HG02885 (cell line): ENCODE results near the gene QKI.
"Not testable (repeated sequence)": the region's sequence is repeated elsewhere in the genome, so short reads cannot be mapped to it uniquely, and the experiment has no call there.

Experiments used
- ATAC-seq: cut with Tn5 transposase; IDR thresholded peaks from one replicate; pipeline ENCODE4 v1.9.1; 2021; ENCODE audit warnings: mild to moderate bottlenecking; ENCODE audit not compliant: unreplicated experiment, poor library complexity

QKI gene

DNA sequence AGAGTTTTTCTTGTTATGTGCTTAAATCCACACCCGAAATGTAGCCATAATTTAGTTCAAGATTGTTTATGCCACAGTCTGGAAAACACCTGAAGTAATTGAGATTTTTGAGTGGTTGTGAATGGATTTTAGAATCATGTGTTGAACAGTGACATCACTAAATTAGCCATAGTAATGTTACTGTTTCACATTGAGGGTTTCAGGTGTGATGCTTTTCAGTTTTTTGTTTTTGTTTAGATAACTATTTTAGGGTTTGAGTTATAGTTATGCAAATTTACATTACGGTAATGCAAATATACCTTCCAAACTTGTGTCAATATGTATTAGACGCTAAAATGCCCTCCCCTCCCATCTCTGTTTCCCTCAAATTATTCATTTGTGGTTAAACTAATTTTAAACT, 22.9 kb downstream of the QKI start:
- no peak for ATAC-seq

DNA sequence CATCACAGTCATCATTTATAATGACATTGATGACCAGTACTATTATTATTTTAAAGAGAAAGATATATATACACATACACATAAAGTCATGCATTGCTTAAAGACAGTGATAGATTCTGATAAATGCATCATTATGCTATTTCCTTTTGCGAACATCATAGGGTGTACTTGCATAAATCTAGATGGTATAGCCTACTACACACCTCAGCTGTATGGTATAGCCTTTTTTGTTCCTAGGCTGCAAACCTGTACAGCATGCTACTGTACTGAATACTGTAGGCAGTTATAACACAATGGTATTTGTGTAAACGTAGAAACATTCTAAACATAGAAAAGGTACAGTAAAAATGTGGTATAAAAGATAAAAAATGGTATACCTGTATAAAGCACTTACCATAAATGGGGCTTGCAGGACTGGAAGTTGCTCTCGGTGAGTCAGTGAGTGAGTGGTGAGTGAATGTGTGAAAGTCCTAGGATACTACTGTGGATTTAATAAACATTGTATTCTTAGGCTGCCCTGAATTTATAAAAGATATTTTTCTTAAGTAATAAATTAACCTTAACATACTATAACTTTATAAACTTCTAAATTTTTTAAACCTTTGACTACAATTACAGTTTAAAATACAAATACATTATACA, 23.9 kb downstream of the QKI start:
- ATAC-seq: no peak

DNA sequence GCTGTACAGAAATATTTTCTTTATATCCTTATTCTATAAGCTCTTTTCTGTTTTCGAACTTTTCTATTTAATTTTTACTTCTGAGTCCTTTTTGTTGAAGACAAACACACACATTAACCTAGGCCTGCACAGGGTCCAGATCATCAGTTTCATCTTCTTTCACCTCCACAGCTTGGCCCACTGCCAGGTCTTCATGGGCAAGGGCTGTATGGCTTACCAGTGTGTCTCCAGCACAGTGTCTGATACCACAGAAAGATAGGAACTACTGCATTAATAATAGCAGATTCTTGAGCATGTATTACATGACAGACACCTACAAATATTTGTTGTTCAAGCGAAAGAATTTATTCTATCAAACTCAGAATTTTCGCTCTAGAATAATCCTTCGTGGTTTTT, 24.4 kb downstream of the QKI start:
- no peak for ATAC-seq

DNA sequence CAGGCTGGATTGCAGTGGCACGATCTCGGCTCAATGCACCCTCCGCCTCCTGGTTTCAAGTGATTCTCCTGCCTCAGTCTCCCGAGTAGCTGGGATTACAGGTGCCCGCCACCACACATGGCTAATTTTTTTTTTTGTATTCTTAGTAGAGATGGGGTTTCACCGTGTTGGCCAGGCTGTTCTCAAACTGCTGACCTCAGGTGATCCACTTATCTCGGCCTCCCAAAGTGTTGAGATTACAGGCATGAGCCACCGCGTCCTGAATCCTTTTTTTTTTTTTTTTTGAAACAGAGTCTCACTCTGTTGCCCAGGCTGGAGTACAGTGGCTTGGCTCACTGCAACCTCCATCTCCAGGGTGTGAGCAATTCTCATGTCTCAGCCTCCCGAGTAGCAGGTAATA, 24.9 kb downstream of the QKI start:
- not testable (repeated sequence) for ATAC-seq

DNA sequence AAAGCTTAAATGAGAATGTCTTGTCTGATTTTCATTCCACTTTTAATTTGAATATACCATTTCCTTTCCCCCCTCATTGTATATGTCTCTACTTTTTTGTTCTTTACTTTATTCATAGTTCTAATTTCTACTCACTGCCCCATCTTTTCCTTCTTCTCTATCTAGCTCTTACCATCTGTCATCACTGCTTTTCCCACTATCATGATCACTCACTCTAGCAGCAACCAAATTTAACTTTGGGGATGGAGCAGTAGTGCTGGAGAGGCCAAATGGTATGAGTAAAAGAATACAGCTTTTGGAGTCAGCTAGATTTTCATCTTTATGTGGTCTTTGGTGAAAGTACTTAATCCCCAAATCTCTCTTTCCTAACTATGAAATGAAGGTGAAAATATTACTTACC, 25.5 kb downstream of the QKI start:
- ATAC-seq: no peak

DNA sequence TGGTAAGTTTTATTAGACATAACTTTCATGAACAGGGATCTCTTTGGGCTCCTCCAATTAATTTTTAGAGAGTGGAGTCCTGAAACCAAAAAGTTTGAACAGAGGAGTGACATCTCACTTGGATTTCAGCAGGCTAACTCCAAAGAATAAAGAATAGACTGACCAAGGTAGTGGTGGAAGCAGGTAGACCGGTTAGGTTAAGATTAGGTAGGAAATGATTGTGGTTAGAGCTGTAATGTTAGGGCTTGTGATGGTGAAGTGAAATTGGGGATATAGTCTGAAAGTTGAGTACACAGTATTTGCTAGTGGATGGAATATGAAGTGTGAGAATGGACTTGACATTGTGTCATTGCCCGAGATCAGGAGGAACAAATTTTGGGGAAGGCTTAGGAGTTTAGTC, 27.8 kb downstream of the QKI start:
- no peak for ATAC-seq

DNA sequence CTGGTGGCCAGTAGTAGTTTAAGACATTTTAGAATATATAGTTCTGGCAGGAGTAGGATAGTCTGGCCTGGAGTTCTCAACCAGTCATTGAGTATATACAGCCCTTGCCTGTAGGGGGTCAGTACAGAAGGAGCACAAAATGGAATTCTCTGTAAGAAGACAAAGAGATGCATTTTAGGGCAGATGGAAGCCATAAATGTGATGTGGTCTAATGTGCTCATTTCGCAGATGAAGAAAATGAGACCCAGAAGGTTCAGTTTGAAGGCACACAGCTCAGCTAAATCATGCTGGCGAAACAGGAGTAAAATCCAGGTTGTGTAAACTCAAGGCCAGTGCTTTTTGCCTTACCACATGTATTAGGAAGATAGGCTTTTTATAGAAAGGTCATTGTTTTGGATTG, 29.6 kb downstream of the QKI start:
- no peak for ATAC-seq

DNA sequence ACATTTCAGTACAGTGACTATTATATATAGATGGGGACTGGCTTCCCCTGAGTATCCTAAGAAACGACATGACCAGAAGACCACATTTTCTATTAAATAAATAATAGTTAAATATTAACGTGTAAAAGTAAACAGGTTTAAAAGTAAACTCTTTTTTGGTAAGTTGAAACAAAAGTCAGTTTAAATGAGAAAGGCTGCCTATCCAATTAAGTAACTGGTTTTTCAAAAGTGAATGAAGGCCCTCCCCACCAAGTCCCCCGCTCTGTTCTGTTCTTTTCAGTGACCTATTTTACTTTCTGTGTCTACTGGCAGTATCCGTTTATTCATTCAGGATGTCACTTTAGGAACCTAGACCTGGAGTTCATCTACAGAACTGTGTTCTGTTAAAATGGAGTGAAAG, 32.0 kb downstream of the QKI start:
- ATAC-seq: no peak

DNA sequence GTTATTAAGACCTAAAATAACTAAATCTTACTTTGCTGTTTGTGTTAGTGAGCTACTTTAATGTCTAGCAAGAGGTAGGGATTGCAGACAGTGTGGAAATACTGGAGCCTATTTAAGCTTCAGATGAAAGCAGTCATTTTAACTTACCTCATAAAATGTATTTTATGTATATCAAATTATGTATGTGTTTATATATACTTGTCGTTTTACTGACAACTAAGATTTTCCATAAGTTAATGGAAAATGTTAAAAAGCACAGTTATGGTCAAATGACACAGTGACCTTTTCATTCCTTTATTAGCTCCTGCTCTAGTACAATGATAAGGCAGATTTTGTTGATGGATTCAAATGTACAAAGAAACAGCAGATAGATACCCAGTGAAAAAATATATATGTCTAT, 34.6 kb downstream of the QKI start:
- no peak for ATAC-seq

DNA sequence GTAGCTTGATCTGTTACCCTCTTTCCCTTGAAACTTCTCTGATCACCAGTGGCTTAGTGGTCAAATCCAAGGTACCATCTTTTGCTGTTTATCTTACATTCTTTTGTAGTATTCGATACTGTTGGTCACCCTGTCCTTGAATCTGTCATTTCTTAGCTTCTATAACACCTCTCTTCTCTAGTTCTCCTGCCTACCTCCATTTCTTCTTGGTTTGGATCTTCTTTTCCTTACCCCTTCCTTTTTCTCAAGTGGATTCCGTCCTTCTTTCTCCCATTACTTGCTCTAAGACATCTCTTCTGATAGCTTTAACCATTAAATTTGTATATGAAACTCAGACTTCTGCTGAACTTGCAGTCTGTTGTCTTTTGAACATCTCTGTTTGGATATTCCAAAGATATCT, 39.9 kb downstream of the QKI start:
- ATAC-seq: no peak

DNA sequence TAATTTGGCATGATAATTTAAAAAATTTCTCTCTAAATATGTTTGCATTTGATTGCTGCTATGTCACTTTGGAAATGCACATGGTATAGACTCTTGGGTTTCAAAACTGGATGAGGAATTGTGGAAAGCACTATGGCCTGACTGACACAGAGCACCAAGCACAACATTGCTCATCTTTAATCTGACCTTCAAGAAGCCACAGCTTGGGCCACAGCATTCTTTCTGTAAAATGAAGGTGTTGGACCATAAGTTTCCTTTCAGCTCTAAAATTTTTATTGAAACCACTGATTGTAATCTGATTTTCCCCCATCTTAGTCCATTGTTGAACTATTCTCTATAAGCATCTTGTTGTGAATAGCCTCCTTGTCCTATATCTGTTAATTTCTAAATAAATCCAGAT, 41.0 kb downstream of the QKI start:
- ATAC-seq: no peak

DNA sequence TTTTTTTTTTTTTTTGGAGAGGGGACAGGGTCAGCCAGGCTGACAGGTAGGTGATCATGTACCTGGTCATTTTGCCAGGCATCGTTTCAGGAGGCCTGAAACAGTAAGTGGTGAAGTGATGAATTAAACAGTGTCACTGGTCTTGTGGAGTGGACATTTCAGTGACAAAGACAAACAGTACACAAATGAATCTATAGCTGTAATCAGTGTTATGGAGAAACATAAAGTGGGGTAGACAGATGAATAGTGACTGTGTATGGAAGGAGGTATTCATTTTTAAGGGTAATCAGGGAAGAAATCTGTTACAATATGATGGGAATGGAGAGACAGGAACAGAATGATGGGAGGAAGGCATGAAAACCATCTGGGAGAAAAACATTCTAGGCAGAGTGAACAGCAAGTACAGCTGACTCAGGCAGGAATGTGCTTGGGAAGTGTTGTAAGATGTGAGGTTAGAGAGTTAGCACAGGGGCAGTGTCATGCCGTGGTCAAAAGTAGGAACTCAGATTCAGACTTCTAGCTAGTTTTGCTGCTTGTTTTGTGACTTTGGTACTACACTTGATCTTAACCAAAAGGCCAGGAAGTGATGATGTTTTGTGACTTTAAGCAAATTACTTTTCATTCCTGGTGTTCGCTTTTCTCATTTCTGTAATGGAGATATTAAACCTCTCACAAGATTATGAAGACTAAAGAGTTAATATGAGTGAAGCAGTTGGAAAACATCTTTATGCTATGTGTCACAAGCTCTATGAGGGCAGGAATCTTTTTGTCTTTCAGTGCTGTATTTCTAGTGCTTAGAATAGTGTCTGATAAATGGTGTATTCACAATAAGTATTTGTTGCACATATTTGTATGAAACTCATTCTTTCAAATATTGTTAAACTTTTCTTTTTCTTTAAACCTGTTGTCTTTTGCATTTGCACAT, 43.4 kb downstream of the QKI start:
- no peak for ATAC-seq

DNA sequence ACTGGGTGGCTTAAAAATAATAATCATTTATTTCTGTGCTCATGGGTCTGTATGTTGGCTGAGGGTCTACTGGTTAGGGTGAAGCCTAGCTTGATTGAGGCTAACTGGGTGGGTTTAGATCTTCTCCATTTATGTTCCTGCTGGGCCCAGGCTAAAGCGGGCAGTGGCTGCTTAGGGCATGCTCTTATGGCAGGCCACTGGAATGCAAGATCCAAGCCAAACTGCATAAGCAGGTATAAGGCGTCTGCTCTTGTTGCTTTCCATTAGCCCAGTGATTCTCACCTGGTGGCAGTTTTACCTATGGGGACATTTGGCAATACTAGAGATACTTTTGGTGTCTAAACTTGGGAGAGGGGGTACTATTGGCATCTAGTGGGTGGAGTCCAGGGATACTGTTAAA, 44.5 kb downstream of the QKI start:
- ATAC-seq: no peak

DNA sequence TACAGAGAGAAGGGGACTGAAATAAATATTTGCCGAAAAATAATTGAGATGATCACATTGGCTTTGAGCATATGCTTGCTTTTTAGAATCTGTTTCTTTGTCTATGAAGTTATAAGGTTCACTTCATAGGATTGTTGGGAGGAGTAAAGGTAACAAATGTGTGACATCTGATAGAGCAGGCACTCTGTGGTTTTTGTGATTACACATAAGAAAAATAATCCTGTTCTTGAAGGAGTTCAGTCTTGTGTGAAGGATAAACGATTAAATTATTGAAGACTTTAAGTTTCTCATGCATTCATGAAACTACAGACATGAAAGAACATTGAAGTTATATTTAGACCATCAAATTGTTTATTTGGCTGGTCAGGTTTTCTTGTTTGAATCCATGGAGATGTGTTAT, 45.0 kb downstream of the QKI start:
- no peak for ATAC-seq

DNA sequence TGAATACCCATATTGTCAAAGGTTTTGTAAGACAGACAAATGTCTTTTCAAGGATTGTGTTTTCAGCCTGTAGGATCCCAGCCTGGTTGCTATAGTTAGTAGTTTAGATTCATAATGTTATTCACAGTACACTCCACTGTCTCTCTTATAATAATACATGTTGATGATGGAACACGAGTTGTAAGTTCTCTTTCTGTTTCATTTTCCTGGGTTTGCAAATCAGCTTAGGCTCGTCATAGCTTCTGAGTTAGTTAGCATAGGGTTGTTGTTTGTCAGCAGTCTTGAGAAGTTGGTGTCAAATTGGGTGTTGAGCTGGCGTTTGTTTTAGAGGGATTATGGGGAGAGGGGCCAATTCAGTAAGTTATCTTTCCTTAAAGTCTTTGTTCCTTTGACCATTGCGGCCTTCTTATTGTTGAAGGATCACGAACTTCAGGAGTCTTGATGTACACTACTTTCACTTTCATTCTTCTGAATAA, 45.8 kb downstream of the QKI start:
- peak; percentile 80 for ATAC-seq

DNA sequence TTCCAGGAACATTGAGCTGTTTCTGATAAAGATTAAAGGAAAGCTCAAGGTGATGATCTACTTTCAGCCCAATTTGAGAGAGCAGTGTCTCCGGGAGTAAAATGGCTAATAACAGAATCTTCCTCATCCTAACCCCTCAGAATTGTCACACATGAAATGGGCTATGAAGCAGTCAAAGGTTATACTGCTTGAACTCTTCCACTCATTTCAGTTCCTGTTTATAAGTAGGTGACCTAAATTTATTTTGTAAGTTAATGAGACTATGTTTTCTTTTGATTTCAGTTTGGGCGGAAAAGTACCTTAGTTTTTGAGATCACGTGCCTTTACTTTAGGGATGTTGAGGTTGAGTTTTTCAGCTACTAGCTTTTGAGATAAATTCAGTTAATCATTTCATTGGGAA, 47.2 kb downstream of the QKI start:
- no peak for ATAC-seq

DNA sequence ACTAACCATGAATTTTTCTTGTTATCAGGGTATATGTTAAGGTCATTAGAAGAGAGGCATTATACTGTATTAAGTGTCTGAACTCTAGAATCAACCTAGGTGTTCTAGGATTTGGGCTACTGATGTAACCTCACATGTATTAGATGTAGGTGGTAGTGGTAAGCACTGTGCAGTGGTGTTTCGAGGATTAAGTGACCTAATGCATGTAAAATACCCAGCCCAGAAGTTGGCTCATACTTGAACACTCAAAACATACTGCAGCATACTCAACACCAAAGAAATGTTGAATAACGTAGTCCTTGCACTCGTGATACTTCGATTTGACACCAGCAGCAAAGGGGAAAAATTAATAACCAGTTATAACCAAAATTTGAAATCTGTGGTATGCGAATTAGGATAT, 48.7 kb downstream of the QKI start:
- ATAC-seq: no peak

DNA sequence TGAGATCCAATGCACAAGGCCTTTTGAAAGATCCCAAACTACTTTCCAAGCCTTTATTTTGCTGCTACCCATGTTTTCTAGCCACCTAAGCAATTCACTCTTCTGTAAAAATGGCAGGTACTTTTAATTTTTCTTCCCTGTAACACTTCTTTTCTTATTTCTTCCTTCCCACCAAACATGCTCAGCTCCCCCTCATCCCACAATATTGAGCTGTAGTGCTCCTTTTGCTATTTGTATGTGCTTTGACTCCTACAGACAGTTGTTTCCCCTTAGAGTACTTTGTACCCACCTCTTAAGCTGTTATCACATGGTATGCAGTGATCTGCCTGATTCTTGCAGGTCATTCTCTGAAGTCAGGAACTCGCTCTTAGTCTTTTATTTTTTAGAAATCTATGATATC, 49.3 kb downstream of the QKI start:
- no peak for ATAC-seq

DNA sequence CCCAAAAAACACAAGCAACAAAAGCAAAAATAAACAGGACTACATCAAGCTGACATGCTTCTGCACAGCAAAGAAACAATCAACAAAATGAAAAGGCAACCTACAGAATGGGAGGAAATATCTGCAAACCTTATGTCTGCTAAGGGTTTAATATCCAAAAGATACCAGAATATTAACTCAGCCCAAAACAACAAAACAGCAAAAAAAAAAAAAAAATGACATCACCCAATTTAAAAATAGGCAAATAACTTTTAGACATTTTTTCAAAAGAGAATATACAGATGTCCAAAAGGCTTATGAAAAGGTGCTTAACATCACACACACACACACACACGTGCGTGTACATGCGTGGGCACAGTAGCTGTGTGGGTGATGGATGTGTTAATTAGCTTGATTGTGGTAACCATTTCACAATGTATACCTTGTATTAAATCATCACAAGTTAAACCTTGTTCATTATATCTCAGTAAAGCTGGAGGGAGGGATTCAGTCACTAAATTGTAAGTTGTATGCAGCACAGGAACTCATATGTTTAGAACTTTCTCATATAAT, 52.4 kb downstream of the QKI start:
- ATAC-seq: no peak

DNA sequence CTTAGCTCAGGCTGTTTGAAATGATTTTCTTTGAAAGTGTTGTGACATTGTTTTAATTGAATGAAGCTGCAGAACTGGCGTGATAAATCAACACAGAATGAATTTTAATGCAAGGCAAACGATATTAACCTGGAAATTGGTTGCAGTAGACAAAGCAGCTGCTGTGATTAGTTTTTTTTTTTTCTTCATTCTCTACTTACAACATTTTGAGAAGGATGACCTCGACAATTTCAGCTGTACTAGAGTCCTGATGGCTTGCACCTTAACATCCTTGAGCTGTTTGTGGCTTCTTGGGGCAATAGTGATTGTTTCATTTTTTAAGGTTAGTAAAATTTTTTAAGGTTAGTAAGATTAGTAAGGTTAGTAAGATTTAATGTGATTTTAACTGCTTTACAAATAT, 54.2 kb downstream of the QKI start:
- no peak for ATAC-seq

DNA sequence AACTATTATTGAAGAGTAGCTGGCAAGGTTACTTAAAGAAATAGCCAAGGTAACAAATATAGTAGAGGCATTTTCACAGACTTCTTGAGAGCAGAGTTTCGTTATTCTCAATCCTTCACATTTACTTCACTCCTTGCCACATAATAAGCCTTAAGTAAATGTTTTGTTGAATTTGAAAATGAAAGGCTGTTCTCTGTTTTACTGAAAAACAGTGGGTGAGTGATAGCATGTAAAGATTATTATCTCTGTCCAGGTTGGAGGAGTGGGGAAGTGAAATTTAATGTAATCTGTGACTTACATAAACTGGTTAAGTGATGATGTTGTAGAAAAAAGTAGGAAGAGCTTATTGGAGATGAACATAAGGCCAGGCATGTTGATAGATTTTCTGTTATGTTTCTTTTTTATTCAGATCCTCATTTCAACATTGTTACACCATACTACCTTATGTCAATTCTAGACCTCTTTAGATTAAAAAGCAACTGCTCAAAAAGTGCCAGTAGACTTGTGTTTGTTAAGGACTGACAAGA, 55.0 kb downstream of the QKI start:
- no peak for ATAC-seq
